ENCODE data around the gene PSKH1.
"Not testable (repeated sequence)": the region's sequence is repeated elsewhere in the genome, so short reads cannot be mapped to it uniquely, and the experiment has no call there.

Gene PSKH1

DNA sequence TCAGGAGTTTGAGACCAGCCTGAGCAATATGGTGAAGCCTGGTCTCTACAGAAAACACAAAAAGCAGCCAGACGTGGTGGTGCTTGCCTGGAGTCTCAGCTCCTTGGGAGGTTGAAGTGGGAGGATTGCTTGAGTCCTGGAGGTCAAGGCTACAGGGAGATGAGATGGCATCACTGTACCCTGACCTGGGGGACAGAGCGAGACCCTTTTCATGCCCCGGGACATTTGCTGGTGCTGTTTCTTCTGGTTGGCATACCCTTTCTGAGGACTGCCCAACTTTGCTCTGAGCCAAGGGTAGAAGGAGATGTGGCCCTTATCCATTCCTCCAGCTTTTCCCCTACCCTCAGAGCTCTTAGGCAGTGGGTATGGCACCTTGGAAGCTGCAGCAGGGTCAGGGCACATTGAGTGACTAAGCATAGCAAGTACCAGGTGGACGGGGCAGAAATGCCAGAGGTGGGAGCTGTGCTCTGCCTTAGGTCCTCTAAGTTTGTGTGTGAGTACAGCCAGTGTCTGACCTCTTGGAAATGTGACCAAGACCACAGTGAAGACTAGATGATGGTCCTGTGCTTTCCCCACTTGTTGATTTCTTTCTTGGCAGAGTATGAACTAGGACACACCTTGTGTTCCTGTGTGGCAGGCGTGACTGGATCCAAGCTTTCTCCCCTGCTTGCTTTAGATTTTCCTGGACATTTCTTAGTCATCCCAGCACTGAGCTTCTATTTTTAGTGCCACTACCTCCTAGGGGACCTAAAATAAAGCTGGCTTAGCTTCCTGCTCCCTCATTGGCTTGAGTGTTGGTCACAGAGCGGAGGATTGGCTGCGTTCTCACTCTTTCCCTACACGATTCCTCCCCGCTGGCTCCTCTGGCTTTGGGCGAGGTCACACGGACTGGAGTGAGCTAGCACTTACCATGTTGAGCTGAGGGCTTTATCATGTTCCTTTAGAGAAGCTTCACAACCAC is 30.2 kb upstream of the PSKH1 start:
- DNase-seq (ENCODE audit: extremely low spot score) = no peak
- ChIA-PET CTCF (interaction anchor here (0.9 to 7.8 kb wide), 9 partner anchors 9 to 342 kb away, joined by 3 to 53 read pairs (median 5); partner anchors contain the start of genes CENPT, NRN1L and NUTF2), POLR2A (interaction anchor here (1.4 kb wide), 1 partner anchor 16 kb away, joined by 3 read pairs; no protein-coding TSS in a partner anchor)
- TF ChIP-seq, protein P1, sequence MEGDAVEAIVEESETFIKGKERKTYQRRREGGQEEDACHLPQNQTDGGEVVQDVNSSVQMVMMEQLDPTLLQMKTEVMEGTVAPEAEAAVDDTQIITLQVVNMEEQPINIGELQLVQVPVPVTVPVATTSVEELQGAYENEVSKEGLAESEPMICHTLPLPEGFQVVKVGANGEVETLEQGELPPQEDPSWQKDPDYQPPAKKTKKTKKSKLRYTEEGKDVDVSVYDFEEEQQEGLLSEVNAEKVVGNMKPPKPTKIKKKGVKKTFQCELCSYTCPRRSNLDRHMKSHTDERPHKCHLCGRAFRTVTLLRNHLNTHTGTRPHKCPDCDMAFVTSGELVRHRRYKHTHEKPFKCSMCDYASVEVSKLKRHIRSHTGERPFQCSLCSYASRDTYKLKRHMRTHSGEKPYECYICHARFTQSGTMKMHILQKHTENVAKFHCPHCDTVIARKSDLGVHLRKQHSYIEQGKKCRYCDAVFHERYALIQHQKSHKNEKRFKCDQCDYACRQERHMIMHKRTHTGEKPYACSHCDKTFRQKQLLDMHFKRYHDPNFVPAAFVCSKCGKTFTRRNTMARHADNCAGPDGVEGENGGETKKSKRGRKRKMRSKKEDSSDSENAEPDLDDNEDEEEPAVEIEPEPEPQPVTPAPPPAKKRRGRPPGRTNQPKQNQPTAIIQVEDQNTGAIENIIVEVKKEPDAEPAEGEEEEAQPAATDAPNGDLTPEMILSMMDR (IDR thresholded peaks at IDR 0.05; ENCODE audit: control extremely low read depth, extremely low read depth, low read depth, missing control alignments) = no peak

DNA sequence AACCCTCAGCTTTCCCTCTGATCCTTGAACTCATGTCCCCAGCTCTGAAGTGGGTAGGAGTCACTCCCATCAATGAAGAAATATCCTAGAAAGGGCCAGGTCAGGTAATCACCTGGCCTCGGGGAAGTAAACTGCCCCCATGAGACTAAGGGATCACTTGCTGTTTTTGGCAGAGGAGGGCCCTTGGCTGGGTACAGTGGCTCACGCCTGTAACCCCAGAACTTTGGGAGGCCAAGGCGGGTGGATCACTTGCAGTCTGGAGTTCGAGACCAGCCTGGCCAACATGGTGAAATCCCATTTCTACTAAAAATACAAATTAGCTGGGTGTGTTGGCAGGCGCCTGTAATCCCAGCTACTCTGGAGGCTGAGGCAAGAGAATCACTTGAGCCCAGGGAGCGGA is 29.0 kb upstream of the PSKH1 start:
- POLR2A ChIA-PET; DNase-seq (ENCODE audit: extremely low spot score): not testable (repeated sequence)
- CTCF ChIA-PET = interaction anchor here (0.9 to 7.8 kb wide), 4 partner anchors 12 to 343 kb away, joined by 3 to 53 read pairs (median 4); partner anchors contain the start of genes CENPT and NUTF2

DNA sequence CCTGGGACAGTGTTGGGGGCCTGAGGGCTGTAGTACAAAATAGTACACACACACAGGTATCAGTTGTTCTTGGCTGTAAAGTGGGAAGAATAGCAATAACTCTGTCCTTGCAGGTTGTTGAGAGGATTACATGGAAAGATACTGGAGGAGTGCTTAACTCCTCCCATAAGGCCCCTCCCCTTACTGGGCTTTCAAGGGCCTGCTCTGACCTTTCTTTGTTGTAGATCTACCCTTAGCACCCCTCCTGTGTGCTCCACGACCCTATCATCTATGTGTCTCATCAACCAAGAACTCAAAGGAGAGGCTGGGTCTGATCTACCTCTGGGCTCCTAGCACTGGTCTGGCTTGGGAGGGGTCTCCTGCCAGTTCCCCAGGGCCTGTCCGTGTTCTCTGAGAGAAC is 28.5 kb upstream of the PSKH1 start:
- DNase-seq (ENCODE audit: extremely low spot score) = no peak
- CTCF ChIA-PET = interaction anchor here (1.4 to 7.8 kb wide), 3 partner anchors 31 to 192 kb away, joined by 4 to 53 read pairs (median 9); no protein-coding TSS in a partner anchor
- TF ChIP-seq, protein P1 (IDR thresholded peaks at IDR 0.05; ENCODE audit: control extremely low read depth, extremely low read depth, low read depth, missing control alignments) = no peak
- POLR2A ChIA-PET = no interaction called here

DNA sequence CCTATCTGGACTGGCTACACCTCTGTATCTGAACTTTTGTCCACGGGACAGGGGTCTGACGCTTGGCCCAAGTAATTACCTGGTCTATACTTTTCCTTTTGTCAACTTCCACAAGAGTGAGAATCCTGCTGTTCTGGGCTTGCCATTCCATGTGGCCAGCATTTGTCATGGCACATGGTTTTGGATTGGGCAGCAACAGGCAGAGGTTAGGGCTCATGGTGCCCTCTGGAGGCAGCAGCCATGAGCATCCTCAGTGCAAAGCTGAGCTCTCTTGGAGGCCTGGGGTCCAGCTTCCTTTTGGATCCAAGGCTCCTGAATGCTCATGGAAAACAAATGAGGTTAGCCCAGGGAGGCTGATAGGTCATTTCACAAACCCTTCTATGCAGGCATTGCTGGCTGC is 27.7 kb upstream of the PSKH1 start:
- CTCF ChIA-PET = interaction anchor here (1.4 to 7.8 kb wide), 5 partner anchors 27 to 345 kb away, joined by 3 to 53 read pairs (median 4); no protein-coding TSS in a partner anchor
- TF ChIP-seq, protein P1 (IDR thresholded peaks at IDR 0.05; ENCODE audit: control extremely low read depth, extremely low read depth, low read depth, missing control alignments) = peak; percentile 42
- POLR2A ChIA-PET = interaction anchor here (0.6 to 0.7 kb wide), 2 partner anchors 103 to 446 kb away, joined by 3 to 4 read pairs; partner anchors contain the start of genes PRMT7, SLC12A4 and SLC7A6OS
- no peak for DNase-seq (ENCODE audit: extremely low spot score)

DNA sequence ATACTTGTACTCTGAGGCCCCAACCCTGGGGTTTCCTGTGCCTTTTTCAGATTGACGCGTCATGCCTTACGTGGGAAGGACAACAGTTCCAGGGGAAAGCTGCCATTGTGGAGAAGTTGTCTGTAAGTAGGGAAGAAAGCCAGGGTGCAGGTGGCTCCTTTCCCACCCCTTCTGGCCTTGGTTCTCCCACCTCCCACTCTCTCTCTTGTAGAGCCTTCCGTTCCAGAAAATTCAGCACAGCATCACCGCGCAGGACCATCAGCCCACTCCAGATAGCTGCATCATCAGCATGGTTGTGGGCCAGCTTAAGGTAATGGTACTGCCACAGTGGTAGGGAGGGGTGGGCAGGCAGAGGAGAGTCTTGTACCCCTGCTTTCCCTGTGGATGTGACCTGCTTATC is 24.8 kb upstream of the PSKH1 start:
- TF ChIP-seq, protein P1 (IDR thresholded peaks at IDR 0.05; ENCODE audit: control extremely low read depth, extremely low read depth, low read depth, missing control alignments) = no peak
- POLR2A ChIA-PET = no interaction called here
- no peak for DNase-seq (ENCODE audit: extremely low spot score)
- CTCF ChIA-PET = interaction anchor here (0.9 to 3.2 kb wide), 4 partner anchors 11 to 20 kb away, joined by 3 to 12 read pairs (median 5); no protein-coding TSS in a partner anchor

DNA sequence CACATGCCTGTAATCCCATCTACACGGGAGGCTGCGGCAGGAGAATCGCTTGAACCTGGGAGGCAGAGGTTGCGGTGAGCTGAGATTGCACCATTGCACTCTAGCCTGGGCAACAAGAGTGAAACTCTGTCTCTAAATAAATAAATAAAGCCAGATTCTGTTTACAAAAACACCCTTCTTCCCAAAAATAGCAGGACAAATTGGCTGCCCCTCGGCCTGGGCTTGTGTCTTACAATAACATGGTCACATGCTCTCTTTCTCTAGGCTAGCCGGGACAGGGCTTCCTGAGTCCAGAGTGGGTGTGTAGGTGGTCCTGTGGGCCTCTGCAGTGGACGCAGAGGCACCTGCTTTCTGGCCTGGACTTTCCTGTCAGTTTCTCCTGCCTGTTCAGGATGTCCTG is 23.4 kb upstream of the PSKH1 start:
- DNase-seq (ENCODE audit: extremely low spot score) = no peak
- CTCF ChIA-PET = interaction anchor here (1.1 kb wide), 1 partner anchor 53 kb away, joined by 4 read pairs; no protein-coding TSS in a partner anchor
- POLR2A ChIA-PET = no interaction called here
- TF ChIP-seq, protein P1 (IDR thresholded peaks at IDR 0.05; ENCODE audit: control extremely low read depth, extremely low read depth, low read depth, missing control alignments) = no peak

Data from GM10248 (cell line).